HCT116 (cell line): ENCODE data around the gene ZNF423. TPM values are rescaled to one million over a fixed set of nuclear protein-coding genes. Genes with fewer than 3 reads are reported as not detected.

ENCODE experiments used
- ATAC-seq: fragments of 200-7000 bp; cut with Tn5 transposase; 2 replicates; pipeline ENCODE4 v1.9.1; 2020; ENCODE audit warnings: mild to moderate bottlenecking, moderate library complexity
- BruUV-seq: library from RNA; stranded (reverse); fragments of 400-500 nt; replicated peaks from 2 replicates; lab custom pipeline; 2021; lab: Mats Ljungman, UMichigan
- CTCF ChIA-PET: fragments of 300-600 bp; sonication (Branson Sonifier 250); formaldehyde crosslinking; loops from one replicate; lab custom pipeline; 2021; ENCODE audit warnings: antibody characterized with exemption; lab: Charles Lee
- POLR2A ChIA-PET: fragments of 300-600, 350-600 bp; sonication (Branson Sonifier 250); formaldehyde crosslinking; loops from one replicate; lab custom pipeline; 2021; ENCODE audit warnings: antibody characterized with exemption; lab: Charles Lee
- RAD21 ChIA-PET, 2 experiments: fragments of 300-600 bp; sonication (Branson Sonifier 250); formaldehyde crosslinking; loops; one replicate each; lab custom pipeline; 2023; ENCODE audit warnings: low total read pairs in 2 of 2; ENCODE audit not compliant: uncharacterized antibody in 2 of 2, unreplicated experiment in 2 of 2, low non-redundant PET in 1 of 2; lab: Charles Lee
- DNase-seq: peaks from one replicate; pipeline ENCODE4 v3.0.0-alpha.2; 2010; ENCODE audit warnings: low read depth, low spot score
- H2AFZ ChIP-seq: fragments of 200-600 bp; shearing (Covaris generic), sonication (generic); 2 replicates; pipeline ENCODE4 v1.6.1; 2017; ENCODE audit warnings: low read depth, mixed run types, mixed read lengths, antibody characterized with exemption, low read length; ENCODE audit not compliant: poor library complexity, severe bottlenecking
- H3K27ac ChIP-seq: 2 replicates; pipeline ENCODE4 v1.5.1; 2012; ENCODE audit warnings: low read depth, low read length
- H3K27me3 ChIP-seq: fragments of 200-600 bp; sonication (generic); 2 replicates; pipeline ENCODE4 v1.6.1; 2016; ENCODE audit warnings: mixed run types, low read length, mixed read lengths; ENCODE audit not compliant: insufficient read depth
- H3K36me3 ChIP-seq, 2 experiments: fragments of 200-500 bp in 1 of 2; fragments of 200-600 bp in 1 of 2; sonication (Bioruptor generic) in 1 of 2; sonication (generic) in 1 of 2; 2 replicates each; pipeline versions ENCODE4 v1.5.1 to v1.6.1; 2014 to 2016; ENCODE audit warnings: low read length in 2 of 2, inconsistent platforms in 1 of 2, mixed read lengths in 1 of 2, mixed run types in 1 of 2; ENCODE audit not compliant: insufficient read depth in 2 of 2, control insufficient read depth in 1 of 2
- H3K4me1 ChIP-seq, 2 experiments: fragments of 200-600 bp in 1 of 2; sonication (generic) in 1 of 2; 2 replicates each; pipeline versions ENCODE4 v1.5.1 to v1.6.1; 2012 to 2017; ENCODE audit warnings: low read length in 2 of 2, inconsistent platforms in 1 of 2, mild to moderate bottlenecking in 1 of 2, mixed read lengths in 1 of 2, mixed run types in 1 of 2, moderate library complexity in 1 of 2; ENCODE audit not compliant: insufficient read depth in 2 of 2, control insufficient read depth in 1 of 2
- H3K4me2 ChIP-seq: fragments of 200-600 bp; sonication (generic); 2 replicates; pipeline ENCODE4 v1.6.1; 2017; ENCODE audit warnings: mixed run types, low read length, mixed read lengths
- H3K4me3 ChIP-seq, 2 experiments: fragments of 200-600 bp in 1 of 2; sonication (generic) in 1 of 2; replicated peaks in 1 of 2; 2 replicates each; pipeline ENCODE4 v1.5.1; 2011 to 2016; ENCODE audit warnings: low read length in 2 of 2, control low read depth in 1 of 2, low read depth in 1 of 2, mild to moderate bottlenecking in 1 of 2, mixed read lengths in 1 of 2, mixed run types in 1 of 2
- H3K79me2 ChIP-seq: fragments of 200-600 bp; sonication (generic); 2 replicates; pipeline ENCODE4 v1.6.1; 2017; ENCODE audit warnings: mild to moderate bottlenecking, mixed run types, low read length, moderate library complexity, mixed read lengths; ENCODE audit not compliant: insufficient read depth
- H3K9ac ChIP-seq: fragments of 200-600 bp; sonication (generic); 2 replicates; pipeline ENCODE4 v1.6.1; 2016; ENCODE audit warnings: low read length, mixed read lengths
- H3K9me2 ChIP-seq: fragments of 200-600 bp; sonication (generic), shearing (Covaris generic); 2 replicates; pipeline ENCODE4 v1.6.1; 2017; ENCODE audit warnings: mixed run types, mild to moderate bottlenecking, moderate library complexity; ENCODE audit not compliant: insufficient read depth
- H3K9me3 ChIP-seq, 2 experiments: fragments of 200-500 bp in 1 of 2; fragments of 200-600 bp in 1 of 2; sonication (Bioruptor generic) in 1 of 2; sonication (generic) in 1 of 2; 2 replicates each; pipeline ENCODE4 v1.6.1; 2014 to 2017; ENCODE audit warnings: low read length in 2 of 2, mixed read lengths in 2 of 2, inconsistent platforms in 1 of 2, low read depth in 1 of 2, mild to moderate bottlenecking in 1 of 2, mixed run types in 1 of 2, moderate library complexity in 1 of 2; ENCODE audit not compliant: control insufficient read depth in 1 of 2, insufficient read depth in 1 of 2
- H4K20me1 ChIP-seq: fragments of 200-600 bp; sonication (generic), shearing (Covaris generic); 2 replicates; pipeline ENCODE4 v1.6.1; 2017; ENCODE audit warnings: mixed run types, mild to moderate bottlenecking, moderate library complexity; ENCODE audit not compliant: insufficient read depth
- CTCF ChIP-seq, 3 experiments: fragments of 200-600 bp in 1 of 3; sonication (generic) in 1 of 3; IDR thresholded peaks in 2 of 3; conservative IDR thresholded peaks in 1 of 3; 2 replicates each; pipeline ENCODE4 v1.5.1; 2012 to 2017; ENCODE audit warnings: low read depth in 2 of 3, low read length in 2 of 3, antibody characterized with exemption in 1 of 3, borderline replicate concordance in 1 of 3, control low read depth in 1 of 3, mild to moderate bottlenecking in 1 of 3, mixed read lengths in 1 of 3, mixed run types in 1 of 3, moderate library complexity in 1 of 3; ENCODE audit not compliant: insufficient read depth in 1 of 3
- EZH2phosphoT487 ChIP-seq: fragments of 200-600 bp; IDR thresholded peaks from 2 replicates; pipeline ENCODE4 v1.6.1; 2018; ENCODE audit warnings: antibody characterized with exemption, borderline replicate concordance
- RAD21 ChIP-seq: IDR thresholded peaks from 2 replicates; pipeline ENCODE4 v1.6.1; 2012; ENCODE audit warnings: low read depth, mild to moderate bottlenecking
- SP1 ChIP-seq: IDR thresholded peaks from 2 replicates; pipeline ENCODE4 v1.6.1; 2012; ENCODE audit warnings: low read depth
- ZBTB33 ChIP-seq: IDR thresholded peaks from 2 replicates; pipeline ENCODE4 v1.6.1; 2011; ENCODE audit warnings: mild to moderate bottlenecking, low read length, moderate library complexity; ENCODE audit not compliant: insufficient replicate concordance; ENCODE audit errors: extremely low read depth
- ZNF274 ChIP-seq: fragments of 200-500 bp; sonication (Bioruptor generic); IDR thresholded peaks from 2 replicates; pipeline ENCODE4 v1.6.1; 2014; ENCODE audit warnings: mild to moderate bottlenecking, low read depth, low read length, inconsistent platforms
- intact Hi-C: fragments of 100-400 bp; cut with micrococcal nuclease; formaldehyde crosslinking; loops from 2 replicates; pipeline ENCODE4 v1.10.0; 2022
- total RNA-seq: library from RNA; stranded (reverse); gene quantifications from one replicate; pipeline ENCODE4 v1.2.1, GENCODE V29; 2021; ENCODE audit not compliant: unreplicated experiment

Gene ZNF423
- total RNA-seq, 1 experiment from 2014 or later = 0.22 TPM

GRCh38 chr16:49610983-49611382, 244.9 kb downstream of the ZNF423 start:
- H3K36me3 ChIP-seq = no peaks in the 10 kb centered on the region
- TF ChIP-seq EZH2phosphoT487 = no peak
- no peak for TF ChIP-seq SP1
- TF ChIP-seq CTCF (IDR thresholded peaks at IDR 0.05 in 2 of 3, conservative IDR thresholded peaks at IDR 0.05 in 1 of 3; ENCODE audit: borderline replicate concordance in 1 of 3, insufficient read depth in 1 of 3, low read depth in 2 of 3, low read length in 2 of 3) = no peak
- no peak for TF ChIP-seq RAD21
- no peak for TF ChIP-seq ZBTB33
- no peak for TF ChIP-seq ZNF274
- H3K9me2 ChIP-seq = no peaks in the 10 kb centered on the region
- H3K79me2 ChIP-seq = no peaks in the 10 kb centered on the region
- no peak for ATAC-seq
- no TSS peak for BruUV-seq
- no peaks in the 10 kb centered on the region for H3K9me3 ChIP-seq
- H3K4me3 ChIP-seq = no peak overlapping the region
- H4K20me1 ChIP-seq = no peaks in the 10 kb centered on the region
- no peak overlapping the region for H3K27ac ChIP-seq
- H3K9ac ChIP-seq = no peak overlapping the region
- H3K4me2 ChIP-seq = no peak overlapping the region
- intact Hi-C loops = loop anchor here (10.0 kb wide), 2 partner anchors 144 to 244 kb away; partner anchors contain the start of gene ZNF423
- H2AFZ ChIP-seq = no peak overlapping the region
- ChIA-PET RAD21 (no interaction called here), CTCF (no interaction called here), POLR2A (no interaction called here)
- peaks cover 55% of the 10 kb centered on the region for H3K27me3 ChIP-seq
- no peak for DNase-seq
- H3K4me1 ChIP-seq = no peaks in the 10 kb centered on the region
